MM.1S (cell line): Measurements from ENCODE around the gene NFE2L3.
A peak's percentile ranks its signal among the peaks of the same experiment; 100 is the strongest.
"Not testable (repeated sequence)": the region's sequence is repeated elsewhere in the genome, so short reads cannot be mapped to it uniquely, and the experiment has no call there.

Experiments
- DNase-seq: peaks from one replicate; pipeline ENCODE4 v3.0.0-alpha.2; 2015
- H2AFZ ChIP-seq: fragments of 300-600 bp; sonication (generic); 2 replicates; pipeline ENCODE4 v1.6.0; 2016; ENCODE audit warnings: antibody characterized with exemption, low read length
- H3F3A ChIP-seq: fragments of 300-600 bp; sonication (generic); 2 replicates; pipeline ENCODE4 v1.6.1; 2016; ENCODE audit warnings: mild to moderate bottlenecking, antibody characterized with exemption, low read length, moderate library complexity, mixed read lengths; ENCODE audit not compliant: insufficient read depth
- H3K27ac ChIP-seq: fragments of 300-600 bp; sonication (generic); 2 replicates; pipeline ENCODE4 v1.5.1; 2016; ENCODE audit warnings: mild to moderate bottlenecking, low read length
- H3K27me3 ChIP-seq: fragments of 300-600 bp; sonication (generic); replicated peaks from 2 replicates; pipeline ENCODE4 v1.6.0; 2016; ENCODE audit warnings: low read length; ENCODE audit not compliant: insufficient read depth
- H3K36me3 ChIP-seq: fragments of 300-600 bp; sonication (generic); replicated peaks from 2 replicates; pipeline ENCODE4 v1.6.1; 2016; ENCODE audit warnings: mild to moderate bottlenecking, low read length, mixed read lengths; ENCODE audit not compliant: insufficient read depth
- H3K4me1 ChIP-seq: fragments of 300-600 bp; sonication (generic); 2 replicates; pipeline ENCODE4 v1.6.1; 2016; ENCODE audit warnings: low read length, mixed read lengths
- H3K4me2 ChIP-seq: fragments of 300-600 bp; sonication (generic); 2 replicates; pipeline ENCODE4 v1.6.0; 2016; ENCODE audit warnings: low read depth, low read length
- H3K4me3 ChIP-seq: fragments of 300-600 bp; sonication (generic); 2 replicates; pipeline ENCODE4 v1.5.1; 2016; ENCODE audit warnings: low read length, mixed read lengths
- H3K79me2 ChIP-seq: fragments of 300-600 bp; sonication (generic); 2 replicates; pipeline ENCODE4 v1.6.1; 2016; ENCODE audit warnings: mixed run types, low read length, mixed read lengths
- H3K9ac ChIP-seq: fragments of 300-600 bp; sonication (generic); 2 replicates; pipeline ENCODE4 v1.6.1; 2016; ENCODE audit warnings: low read length, mixed read lengths
- H3K9me2 ChIP-seq: fragments of 300-600 bp; sonication (generic); replicated peaks from 2 replicates; pipeline ENCODE4 v1.6.1; 2016; ENCODE audit warnings: mild to moderate bottlenecking, low read length, mixed read lengths; ENCODE audit not compliant: insufficient read depth
- H3K9me3 ChIP-seq: fragments of 300-600 bp; sonication (generic); replicated peaks from 2 replicates; pipeline ENCODE4 v1.6.1; 2016; ENCODE audit warnings: mild to moderate bottlenecking, low read length, mixed read lengths; ENCODE audit not compliant: insufficient read depth
- H4K20me1 ChIP-seq: fragments of 300-600 bp; sonication (generic); 2 replicates; pipeline ENCODE4 v1.6.1; 2016; ENCODE audit warnings: mild to moderate bottlenecking, low read length, moderate library complexity, mixed read lengths; ENCODE audit not compliant: insufficient read depth
- EZH2 ChIP-seq: fragments of 300-600 bp; sonication (generic); optimal IDR thresholded peaks from 2 replicates; pipeline ENCODE3; 2017; ENCODE audit warnings: low read depth, mild to moderate bottlenecking, antibody characterized with exemption, low read length, mixed read lengths
- EZH2phosphoT487 ChIP-seq: fragments of 300-600 bp; sonication (generic); IDR thresholded peaks from 2 replicates; pipeline ENCODE4 v1.6.1; 2018; ENCODE audit warnings: antibody characterized with exemption, low read length
- TF ChIP-seq, protein P1 (sequence below): fragments of 300-600 bp; sonication (generic); IDR thresholded peaks from 2 replicates; pipeline ENCODE4 v1.5.1; 2016; ENCODE audit warnings: antibody characterized with exemption, low read length, mixed read lengths

The NFE2L3 gene

DNA sequence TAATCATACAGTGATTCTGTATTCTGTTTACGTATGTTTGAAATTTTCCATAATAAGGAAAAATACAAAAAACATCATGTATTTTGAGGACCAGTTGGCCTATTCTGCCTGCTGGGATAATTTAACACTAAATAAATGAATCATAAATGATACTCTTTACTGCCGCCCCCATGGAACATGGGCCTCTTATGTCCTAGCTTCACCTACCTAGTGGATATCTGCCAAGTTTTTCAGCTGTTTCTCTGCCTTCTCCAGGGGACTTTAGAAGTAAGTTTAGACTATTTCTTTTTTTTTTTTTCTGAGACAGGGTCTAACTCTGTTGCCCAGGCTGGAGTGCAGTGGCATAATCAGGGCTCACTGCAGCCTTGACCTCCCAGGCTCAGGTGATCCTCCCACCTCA, 10.4 kb downstream of the NFE2L3 start:
- Histone ChIP-seq H3K9ac (no peak overlapping the region), H3K9me3 (no peaks in the 10 kb centered on the region), H3K9me2 (no peaks in the 10 kb centered on the region), H4K20me1 (no peaks in the 10 kb centered on the region), H3K27ac (no peak overlapping the region), H3F3A (peaks cover 12% of the 10 kb centered on the region), H3K4me3 (no peak overlapping the region), H3K4me1 (peaks cover 38% of the 10 kb centered on the region), H3K27me3 (no peaks in the 10 kb centered on the region), H3K79me2 (peaks cover 84% of the 10 kb centered on the region), H2AFZ (no peak overlapping the region), H3K4me2 (no peak overlapping the region), H3K36me3 (no peaks in the 10 kb centered on the region)
- TF ChIP-seq EZH2phosphoT487 (no peak), EZH2 (no peak)
- TF ChIP-seq, protein P1, sequence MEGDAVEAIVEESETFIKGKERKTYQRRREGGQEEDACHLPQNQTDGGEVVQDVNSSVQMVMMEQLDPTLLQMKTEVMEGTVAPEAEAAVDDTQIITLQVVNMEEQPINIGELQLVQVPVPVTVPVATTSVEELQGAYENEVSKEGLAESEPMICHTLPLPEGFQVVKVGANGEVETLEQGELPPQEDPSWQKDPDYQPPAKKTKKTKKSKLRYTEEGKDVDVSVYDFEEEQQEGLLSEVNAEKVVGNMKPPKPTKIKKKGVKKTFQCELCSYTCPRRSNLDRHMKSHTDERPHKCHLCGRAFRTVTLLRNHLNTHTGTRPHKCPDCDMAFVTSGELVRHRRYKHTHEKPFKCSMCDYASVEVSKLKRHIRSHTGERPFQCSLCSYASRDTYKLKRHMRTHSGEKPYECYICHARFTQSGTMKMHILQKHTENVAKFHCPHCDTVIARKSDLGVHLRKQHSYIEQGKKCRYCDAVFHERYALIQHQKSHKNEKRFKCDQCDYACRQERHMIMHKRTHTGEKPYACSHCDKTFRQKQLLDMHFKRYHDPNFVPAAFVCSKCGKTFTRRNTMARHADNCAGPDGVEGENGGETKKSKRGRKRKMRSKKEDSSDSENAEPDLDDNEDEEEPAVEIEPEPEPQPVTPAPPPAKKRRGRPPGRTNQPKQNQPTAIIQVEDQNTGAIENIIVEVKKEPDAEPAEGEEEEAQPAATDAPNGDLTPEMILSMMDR: no peak
- DNase-seq: no peak

DNA sequence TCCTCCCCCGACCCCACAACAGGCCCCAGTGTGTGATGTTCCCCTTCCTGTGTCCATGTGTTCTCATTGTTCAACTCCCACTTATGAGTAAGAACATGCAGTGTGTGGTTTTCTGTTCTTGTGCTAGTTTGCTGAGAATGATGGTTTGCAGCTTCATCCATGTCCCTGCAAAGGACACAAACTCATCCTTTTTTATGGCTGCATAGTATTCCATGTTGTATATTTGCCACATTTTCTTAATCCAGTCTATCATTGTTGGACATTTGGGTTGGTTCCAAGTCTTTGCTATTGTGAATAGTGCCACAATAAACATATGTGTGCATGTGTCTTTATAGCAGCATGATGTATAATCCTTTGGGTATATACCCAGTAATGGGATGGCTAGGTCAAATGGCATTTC, 11.8 kb downstream of the NFE2L3 start:
- not testable (repeated sequence) for H2AFZ ChIP-seq, H3K9me2 ChIP-seq, H3K4me3 ChIP-seq, H3K9me3 ChIP-seq, DNase-seq, H3K27me3 ChIP-seq, H3K27ac ChIP-seq, H3K9ac ChIP-seq, H3F3A ChIP-seq, H4K20me1 ChIP-seq, H3K36me3 ChIP-seq, H3K4me2 ChIP-seq
- Histone ChIP-seq H3K79me2 (peaks cover 83% of the 10 kb centered on the region), H3K4me1 (peaks cover 27% of the 10 kb centered on the region)

DNA sequence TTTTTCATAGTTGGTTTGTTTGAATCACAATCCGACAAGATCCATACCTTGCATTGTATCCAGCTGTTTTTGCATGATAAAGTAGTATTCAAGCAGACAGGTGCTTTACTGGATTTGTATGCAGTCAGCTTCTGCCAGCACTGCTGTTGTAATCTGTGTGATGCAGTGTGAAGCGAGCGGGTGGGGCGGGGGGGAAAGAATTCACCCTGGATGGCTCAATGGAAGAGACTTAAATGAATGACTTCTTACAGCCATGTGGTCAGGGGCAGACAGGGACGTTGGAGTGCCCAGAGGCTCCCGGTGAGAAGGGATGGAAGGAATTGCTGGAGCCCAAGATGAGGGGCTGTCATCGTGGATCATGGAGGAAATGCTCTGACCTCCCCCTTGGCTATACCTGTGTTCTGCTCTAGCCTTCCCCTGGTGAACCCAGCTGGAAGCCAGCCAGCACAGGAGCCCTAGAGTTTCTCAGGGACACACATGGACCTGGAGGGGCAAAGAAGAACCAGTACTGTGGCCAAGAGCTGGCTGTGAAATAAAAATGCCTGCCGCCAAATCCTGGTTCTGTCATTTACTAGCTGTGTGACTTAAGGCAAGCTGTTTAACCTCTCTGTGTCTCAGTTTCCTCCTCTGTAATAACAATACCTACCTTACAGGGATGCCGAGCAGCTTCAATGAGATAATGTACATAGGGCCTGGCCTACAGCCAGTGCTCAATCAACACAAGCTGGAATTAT, 14.1 kb downstream of the NFE2L3 start:
- peak overlapping the region; percentile 28; the same call in 1 of the 2 replicates for H3K4me2 ChIP-seq
- no peaks in the 10 kb centered on the region; the same call in 1 of the 2 replicates for H3K36me3 ChIP-seq
- H3K4me3 ChIP-seq: no peak overlapping the region
- peaks cover 25% of the 10 kb centered on the region for H3K4me1 ChIP-seq
- no peaks in the 10 kb centered on the region for H3K9me2 ChIP-seq
- no peaks in the 10 kb centered on the region for H3K27me3 ChIP-seq
- peaks cover 9% of the 10 kb centered on the region for H3F3A ChIP-seq
- no peaks in the 10 kb centered on the region for H3K9me3 ChIP-seq
- no peaks in the 10 kb centered on the region; the same call in 1 of the 2 replicates for H4K20me1 ChIP-seq
- H3K27ac ChIP-seq: peak overlapping the region; percentile 49; the same call in 1 of the 2 replicates
- peaks cover 83% of the 10 kb centered on the region for H3K79me2 ChIP-seq
- H2AFZ ChIP-seq: no peak overlapping the region
- no peak for DNase-seq
- TF ChIP-seq EZH2 (no peak), EZH2phosphoT487 (no peak)
- TF ChIP-seq, protein P1: no peak
- no peak overlapping the region for H3K9ac ChIP-seq

DNA sequence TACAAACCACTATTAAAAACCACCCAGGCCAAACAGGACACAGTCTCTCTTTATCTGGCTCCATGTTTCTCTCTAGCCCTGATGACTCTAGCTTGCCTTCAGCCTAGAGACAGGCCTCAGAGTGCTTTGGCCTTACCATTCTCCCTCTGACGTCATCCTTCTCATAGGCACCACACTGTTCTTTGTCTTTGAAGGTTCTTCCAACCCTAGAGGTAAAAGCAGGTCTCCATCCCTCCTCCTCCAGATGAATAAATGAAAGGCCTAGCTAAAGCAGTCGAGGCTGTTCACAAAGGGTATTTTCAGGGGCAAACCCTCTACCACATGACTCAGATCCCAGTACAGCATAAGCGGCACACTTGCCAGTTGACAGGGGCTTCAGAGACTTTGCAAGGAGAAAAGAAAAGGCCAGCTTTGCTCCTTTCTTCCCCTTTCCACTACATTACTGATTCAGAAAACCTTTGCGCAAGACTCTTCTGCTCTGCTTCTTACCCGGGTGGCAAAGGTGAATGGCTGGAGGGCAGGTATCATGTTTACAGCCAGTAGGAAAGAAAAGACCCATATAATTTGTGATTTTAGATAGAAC, 14.8 kb downstream of the NFE2L3 start:
- Histone ChIP-seq H3K36me3 (no peaks in the 10 kb centered on the region; the same call in 1 of the 2 replicates), H3K4me2 (peak overlapping the region; percentile 28; the same call in 1 of the 2 replicates), H3F3A (peaks cover 9% of the 10 kb centered on the region), H2AFZ (no peak overlapping the region), H3K4me1 (peaks cover 25% of the 10 kb centered on the region), H3K27ac (peak overlapping the region; percentile 49; the same call in 1 of the 2 replicates), H4K20me1 (no peaks in the 10 kb centered on the region; the same call in 1 of the 2 replicates), H3K4me3 (no peak overlapping the region), H3K9ac (no peak overlapping the region), H3K9me3 (no peaks in the 10 kb centered on the region), H3K27me3 (no peaks in the 10 kb centered on the region), H3K9me2 (no peaks in the 10 kb centered on the region), H3K79me2 (peaks cover 83% of the 10 kb centered on the region)
- TF ChIP-seq EZH2 (no peak), EZH2phosphoT487 (no peak)
- TF ChIP-seq, protein P1: no peak
- no peak for DNase-seq
